Liver (tissue), 3 donors: ENCODE measurements around the gene LBH.

ENCODE experiments used
- JUND ChIP-seq, 2 donors: IDR thresholded peaks; 2 replicates each; pipeline ENCODE4 v1.6.1; 2016; ENCODE audit warnings: antibody characterized with exemption in 2 of 2
- RAD21 ChIP-seq, 2 donors: IDR thresholded peaks; 2 replicates each; pipeline ENCODE4 v1.6.1; 2016; ENCODE audit warnings: antibody characterized with exemption in 2 of 2, mild to moderate bottlenecking in 2 of 2
- RXRA ChIP-seq, 2 donors: IDR thresholded peaks; 2 replicates each; pipeline ENCODE4 v1.6.1; 2017 to 2018; ENCODE audit warnings: antibody characterized with exemption in 2 of 2, mild to moderate bottlenecking in 1 of 2
- SP1 ChIP-seq: IDR thresholded peaks from 2 replicates; pipeline ENCODE4 v1.6.1; 2018; ENCODE audit warnings: antibody characterized with exemption, mild to moderate bottlenecking
- TAF1 ChIP-seq: conservative IDR thresholded peaks from 2 replicates; pipeline ENCODE4 v1.6.1; 2016; ENCODE audit warnings: antibody characterized with exemption, mild to moderate bottlenecking
- YY1 ChIP-seq: IDR thresholded peaks from 2 replicates; pipeline ENCODE4 v1.6.1; 2016; ENCODE audit warnings: antibody characterized with exemption, mild to moderate bottlenecking
- TF ChIP-seq, protein P1 (sequence below): fragments of 150-350 bp; IDR thresholded peaks from 2 replicates; pipeline ENCODE4 v1.5.1; 2017; ENCODE audit warnings: improper control_type of control experiment, low read depth, low read length; ENCODE audit not compliant: missing input control
- TF ChIP-seq, protein P2 (sequence below): IDR thresholded peaks from 2 replicates; pipeline ENCODE4 v1.6.1; 2016; ENCODE audit warnings: antibody characterized with exemption
- TF ChIP-seq, protein P3 (sequence below): IDR thresholded peaks from 2 replicates; pipeline ENCODE4 v1.6.1; 2016; ENCODE audit warnings: antibody characterized with exemption
- donor health status: healthy.
- donor health status: healthy.

DNA sequence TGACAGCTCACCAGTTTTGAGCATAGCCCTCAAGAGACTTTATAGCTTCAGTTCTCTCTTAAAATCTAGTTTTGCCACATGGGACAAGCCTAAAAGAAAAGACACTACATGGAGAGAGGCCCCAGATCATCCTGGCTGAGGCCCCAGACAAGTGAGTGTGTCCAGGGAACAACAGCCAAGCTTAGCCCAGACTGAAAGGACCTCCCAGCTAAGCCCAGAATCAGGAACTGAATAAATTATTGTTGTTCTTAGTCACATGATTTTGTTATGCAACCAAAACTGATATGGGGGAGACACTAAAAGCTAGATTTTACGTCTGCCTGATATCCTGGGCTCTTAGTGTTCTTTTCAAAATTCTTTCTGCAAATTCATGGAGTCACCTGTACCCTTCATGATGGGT is 29.3 kb upstream of the LBH start:
- TF ChIP-seq, protein P1, sequence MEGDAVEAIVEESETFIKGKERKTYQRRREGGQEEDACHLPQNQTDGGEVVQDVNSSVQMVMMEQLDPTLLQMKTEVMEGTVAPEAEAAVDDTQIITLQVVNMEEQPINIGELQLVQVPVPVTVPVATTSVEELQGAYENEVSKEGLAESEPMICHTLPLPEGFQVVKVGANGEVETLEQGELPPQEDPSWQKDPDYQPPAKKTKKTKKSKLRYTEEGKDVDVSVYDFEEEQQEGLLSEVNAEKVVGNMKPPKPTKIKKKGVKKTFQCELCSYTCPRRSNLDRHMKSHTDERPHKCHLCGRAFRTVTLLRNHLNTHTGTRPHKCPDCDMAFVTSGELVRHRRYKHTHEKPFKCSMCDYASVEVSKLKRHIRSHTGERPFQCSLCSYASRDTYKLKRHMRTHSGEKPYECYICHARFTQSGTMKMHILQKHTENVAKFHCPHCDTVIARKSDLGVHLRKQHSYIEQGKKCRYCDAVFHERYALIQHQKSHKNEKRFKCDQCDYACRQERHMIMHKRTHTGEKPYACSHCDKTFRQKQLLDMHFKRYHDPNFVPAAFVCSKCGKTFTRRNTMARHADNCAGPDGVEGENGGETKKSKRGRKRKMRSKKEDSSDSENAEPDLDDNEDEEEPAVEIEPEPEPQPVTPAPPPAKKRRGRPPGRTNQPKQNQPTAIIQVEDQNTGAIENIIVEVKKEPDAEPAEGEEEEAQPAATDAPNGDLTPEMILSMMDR: no peak
- TF ChIP-seq YY1 (no peak), SP1 (no peak), RAD21 (IDR thresholded peaks at IDR 0.05) (no peak), TAF1 (no peak), JUND (IDR thresholded peaks at IDR 0.05) (no peak), RXRA (IDR thresholded peaks at IDR 0.05) (no peak)
- TF ChIP-seq, protein P2, sequence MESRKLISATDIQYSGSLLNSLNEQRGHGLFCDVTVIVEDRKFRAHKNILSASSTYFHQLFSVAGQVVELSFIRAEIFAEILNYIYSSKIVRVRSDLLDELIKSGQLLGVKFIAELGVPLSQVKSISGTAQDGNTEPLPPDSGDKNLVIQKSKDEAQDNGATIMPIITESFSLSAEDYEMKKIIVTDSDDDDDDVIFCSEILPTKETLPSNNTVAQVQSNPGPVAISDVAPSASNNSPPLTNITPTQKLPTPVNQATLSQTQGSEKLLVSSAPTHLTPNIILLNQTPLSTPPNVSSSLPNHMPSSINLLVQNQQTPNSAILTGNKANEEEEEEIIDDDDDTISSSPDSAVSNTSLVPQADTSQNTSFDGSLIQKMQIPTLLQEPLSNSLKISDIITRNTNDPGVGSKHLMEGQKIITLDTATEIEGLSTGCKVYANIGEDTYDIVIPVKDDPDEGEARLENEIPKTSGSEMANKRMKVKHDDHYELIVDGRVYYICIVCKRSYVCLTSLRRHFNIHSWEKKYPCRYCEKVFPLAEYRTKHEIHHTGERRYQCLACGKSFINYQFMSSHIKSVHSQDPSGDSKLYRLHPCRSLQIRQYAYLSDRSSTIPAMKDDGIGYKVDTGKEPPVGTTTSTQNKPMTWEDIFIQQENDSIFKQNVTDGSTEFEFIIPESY: no peak
- TF ChIP-seq, protein P3, sequence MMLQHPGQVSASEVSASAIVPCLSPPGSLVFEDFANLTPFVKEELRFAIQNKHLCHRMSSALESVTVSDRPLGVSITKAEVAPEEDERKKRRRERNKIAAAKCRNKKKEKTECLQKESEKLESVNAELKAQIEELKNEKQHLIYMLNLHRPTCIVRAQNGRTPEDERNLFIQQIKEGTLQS: no peak
